Fibroblast of lung (primary cell): ENCODE measurements around the gene PLCL1.

Experiments
- CTCF ChIP-seq, 2 donors: IDR thresholded peaks in 1 of 2; conservative IDR thresholded peaks in 1 of 2; 1 replicate in 1 of 2; 2 replicates in 1 of 2; pipeline ENCODE4 v1.5.1; 2011 to 2012; ENCODE audit warnings: low read length in 2 of 2, control low read depth in 1 of 2, inconsistent platforms in 1 of 2, low read depth in 1 of 2, mild to moderate bottlenecking in 1 of 2
- EZH2 ChIP-seq: IDR thresholded peaks from 2 replicates; pipeline ENCODE4 v1.5.1; 2012; ENCODE audit warnings: low read length, control low read depth, mild to moderate bottlenecking; ENCODE audit errors: missing control alignments

DNA sequence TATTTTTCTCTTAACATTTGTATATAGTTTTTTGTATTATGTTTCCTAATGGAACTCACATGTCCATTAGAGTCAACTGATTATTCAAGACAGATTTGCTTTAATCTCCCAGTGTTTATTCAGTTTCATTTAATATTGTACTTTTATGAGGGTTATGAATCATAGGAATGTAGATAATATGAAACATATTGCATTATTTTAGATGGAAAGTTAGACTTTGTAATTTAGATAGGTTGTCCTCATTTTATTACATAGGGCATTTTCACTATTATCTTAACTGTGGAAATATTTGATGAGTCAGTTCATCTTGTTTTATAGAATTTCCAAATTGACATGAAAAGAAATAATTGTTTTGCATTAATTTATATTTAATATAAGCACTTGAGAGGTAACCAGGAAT lies 240.8 kb downstream of the PLCL1 start:
- TF ChIP-seq CTCF (conservative IDR thresholded peaks at IDR 0.05 in 1 of 2, IDR thresholded peaks at IDR 0.05 in 1 of 2; ENCODE audit: low read depth in 1 of 2, low read length in 2 of 2) (no peak), EZH2 (no peak)
